Measurements from ENCODE around the gene LRBA.
"Not testable (repeated sequence)": the region's sequence is repeated elsewhere in the genome, so short reads cannot be mapped to it uniquely, and the experiment has no call there.

The LRBA gene

GRCh38 chr4:150581641-150582051 is 433.4 kb downstream of the LRBA start:
- no peak for DNase-seq

DNA sequence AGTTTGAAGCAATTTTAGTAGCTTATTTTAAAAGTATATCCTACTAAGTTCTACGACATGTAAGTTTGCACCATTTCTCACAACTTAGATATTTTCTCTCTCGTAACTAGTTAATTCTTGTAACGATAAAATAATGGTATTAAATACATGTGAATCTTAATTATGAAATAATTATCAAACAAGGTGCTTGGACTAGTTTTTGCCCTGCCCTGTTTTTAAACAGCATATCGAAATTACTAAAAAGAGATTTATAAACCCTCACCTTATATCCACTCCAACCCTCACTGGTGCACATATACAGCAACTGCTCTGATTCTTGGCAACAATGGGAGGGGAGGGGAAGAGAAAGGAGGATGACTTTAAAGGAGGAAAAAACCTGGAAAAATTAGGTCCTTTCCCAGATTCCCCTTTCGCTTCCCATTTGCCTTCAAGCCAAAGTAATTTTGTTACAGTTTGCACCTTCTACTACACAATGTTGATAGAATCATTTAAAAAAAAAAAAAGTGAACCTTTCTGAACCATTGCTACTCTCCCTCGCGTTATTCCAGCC is 434.0 kb downstream of the LRBA start:
- no peak for DNase-seq

DNA sequence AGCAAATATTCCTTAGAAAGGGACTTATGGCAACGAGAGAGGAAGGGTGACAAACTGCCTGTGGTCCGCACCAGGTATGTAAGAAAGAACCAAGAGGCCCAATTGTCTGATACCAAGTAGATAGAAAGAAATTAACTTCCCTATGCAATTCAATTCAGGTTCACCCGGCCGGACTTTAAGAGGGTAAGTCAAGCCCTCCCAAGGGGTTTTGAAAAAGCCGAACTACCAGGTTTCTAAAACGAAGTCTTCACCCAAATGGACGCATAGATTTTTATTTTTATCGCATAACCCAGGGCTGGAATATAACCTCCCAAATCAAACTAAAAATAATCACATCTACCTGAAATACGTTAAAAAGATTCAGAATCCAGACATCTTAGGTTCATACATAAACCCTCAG is 434.8 kb downstream of the LRBA start:
- DNase-seq, result no peak

DNA sequence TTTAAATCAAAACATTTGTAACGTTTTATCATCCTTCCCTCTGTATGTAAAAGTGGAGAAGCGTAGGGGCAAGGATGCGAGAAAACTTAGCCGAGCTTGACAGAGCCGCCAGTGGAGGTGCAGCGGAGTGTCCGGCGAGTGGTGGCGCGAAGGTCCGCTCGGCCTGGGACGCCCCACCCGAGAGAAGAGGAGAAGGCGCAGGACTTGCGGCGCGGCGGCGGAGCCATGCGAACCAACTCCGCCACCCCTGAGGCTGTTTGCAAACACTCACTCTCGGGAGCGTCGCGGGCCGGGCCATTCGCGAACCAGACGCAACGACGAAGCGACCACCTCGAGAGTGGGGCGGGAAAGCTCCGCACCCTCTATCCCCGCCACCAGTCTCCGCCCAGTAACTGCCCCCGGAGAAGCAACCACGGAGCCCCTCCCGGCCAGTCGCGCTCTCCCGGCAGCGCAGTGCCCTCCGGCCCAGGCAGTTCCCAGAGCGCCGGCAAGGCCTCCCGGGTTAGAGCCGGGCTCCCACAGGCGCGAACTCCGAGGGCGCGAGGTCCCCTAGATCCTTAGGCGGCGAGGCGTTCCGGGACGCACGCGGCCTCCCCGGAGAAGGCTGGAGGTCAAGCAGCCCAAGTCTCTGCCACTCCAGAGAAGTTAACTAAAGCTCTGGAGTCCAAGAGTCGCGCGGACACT is 435.4 kb downstream of the LRBA start:
- DNase-seq, result no peak

DNA sequence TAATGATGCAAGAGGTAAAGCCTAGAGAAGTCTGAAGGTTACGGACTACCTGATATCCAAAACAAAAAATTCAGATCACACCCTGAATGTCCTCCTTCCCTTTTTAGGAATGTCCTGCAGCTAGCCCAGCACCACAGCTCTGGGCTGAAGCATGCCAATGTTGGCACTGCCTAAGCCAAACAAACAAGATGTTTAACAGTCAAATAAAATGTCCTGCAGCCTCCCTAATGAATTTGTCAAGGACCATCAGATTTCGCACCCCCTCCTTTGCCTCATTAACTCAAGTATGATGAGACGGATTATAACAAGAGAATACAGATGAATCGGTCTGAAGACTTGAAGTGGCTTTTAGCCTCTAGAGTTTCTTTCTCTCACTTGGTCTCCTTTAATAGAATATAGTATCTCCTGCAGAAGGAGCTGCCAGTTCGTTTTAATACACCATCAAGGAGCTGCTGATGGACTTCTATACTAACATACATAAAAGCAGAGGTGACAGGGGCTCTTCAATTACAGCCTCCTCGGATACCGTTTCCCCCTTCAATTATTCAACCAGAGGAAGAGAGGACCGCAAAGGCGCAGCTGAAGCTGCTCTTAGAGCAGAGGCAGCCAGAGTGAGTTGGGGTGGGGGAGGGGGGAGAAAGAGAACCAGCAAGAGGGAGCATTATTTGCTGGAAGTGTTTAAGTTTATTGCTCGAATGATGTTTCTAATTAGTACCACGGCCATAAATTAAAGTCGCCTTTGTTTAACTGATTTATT is 436.2 kb downstream of the LRBA start:
- no peak for DNase-seq

DNA sequence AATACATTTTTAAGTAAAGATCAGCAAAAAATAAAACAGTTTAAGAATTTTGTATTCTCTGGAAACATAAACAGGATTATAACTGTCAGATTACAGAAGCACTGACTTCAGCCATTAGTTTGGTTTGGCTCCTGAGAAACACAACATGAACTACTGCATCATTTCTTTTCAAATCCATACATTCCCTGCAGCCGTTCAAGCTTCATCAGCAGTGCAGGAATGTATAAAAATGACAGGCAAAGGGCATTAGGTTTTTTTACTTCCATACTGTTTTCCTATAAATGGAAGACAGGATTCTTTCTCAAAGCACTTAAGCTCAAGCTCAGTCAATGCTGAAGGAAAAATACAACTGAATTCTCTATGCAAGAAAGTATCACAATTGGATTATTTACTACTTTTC is 437.3 kb downstream of the LRBA start:
- no peak for DNase-seq

DNA sequence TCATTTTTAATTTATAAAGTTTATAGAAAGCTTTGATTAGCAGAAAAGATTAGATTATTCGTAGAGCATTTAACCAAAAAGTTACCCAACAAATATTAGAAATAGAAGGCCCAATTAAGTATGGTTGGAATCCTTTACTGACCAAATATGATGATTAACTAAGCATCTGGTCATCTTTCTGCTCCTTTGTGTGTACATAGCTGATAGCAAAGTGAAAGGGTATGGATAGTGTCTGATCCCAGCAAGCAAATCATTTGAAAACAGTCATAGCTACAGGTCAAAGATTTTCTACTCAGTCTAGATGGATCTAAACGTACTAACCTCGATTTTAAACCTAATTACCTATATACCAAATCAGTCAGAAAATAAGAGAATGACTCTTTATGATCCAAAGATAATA is 440.4 kb downstream of the LRBA start:
- no peak for DNase-seq

GRCh38 chr4:150573534-150573933 is 441.6 kb downstream of the LRBA start:
- DNase-seq, result no peak

GRCh38 chr4:150572704-150573504 is 442.2 kb downstream of the LRBA start:
- DNase-seq, result no peak

- no peak for DNase-seq
These were observed 444.2 kb downstream of the LRBA start for GRCh38 chr4:150570862-150571261.

GRCh38 chr4:150569998-150570535 is 445.0 kb downstream of the LRBA start:
- no peak for DNase-seq

GRCh38 chr4:150569384-150569987 is 445.6 kb downstream of the LRBA start:
- DNase-seq, result no peak

DNA sequence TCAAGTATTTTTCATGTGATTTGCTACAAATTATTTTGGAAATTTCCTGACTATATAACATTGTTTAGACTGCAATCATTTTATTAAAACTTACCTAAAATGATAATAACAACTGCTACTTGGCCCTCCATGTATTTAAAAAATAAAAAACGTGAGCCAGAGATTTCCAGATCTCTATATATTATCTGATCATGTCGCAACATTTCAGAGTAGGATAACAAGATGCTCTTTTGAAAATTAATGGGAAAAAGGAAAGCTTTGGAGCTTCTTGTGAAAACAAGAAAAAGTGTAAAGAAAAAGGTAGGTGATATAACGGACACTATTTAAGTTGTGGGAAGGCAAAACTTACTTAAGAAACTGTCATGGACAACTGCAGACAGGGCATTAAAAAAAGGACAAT is 448.0 kb downstream of the LRBA start:
- DNase-seq, result no peak

GRCh38 chr4:150564967-150565366 is 450.1 kb downstream of the LRBA start:
- not testable (repeated sequence) for DNase-seq

DNA sequence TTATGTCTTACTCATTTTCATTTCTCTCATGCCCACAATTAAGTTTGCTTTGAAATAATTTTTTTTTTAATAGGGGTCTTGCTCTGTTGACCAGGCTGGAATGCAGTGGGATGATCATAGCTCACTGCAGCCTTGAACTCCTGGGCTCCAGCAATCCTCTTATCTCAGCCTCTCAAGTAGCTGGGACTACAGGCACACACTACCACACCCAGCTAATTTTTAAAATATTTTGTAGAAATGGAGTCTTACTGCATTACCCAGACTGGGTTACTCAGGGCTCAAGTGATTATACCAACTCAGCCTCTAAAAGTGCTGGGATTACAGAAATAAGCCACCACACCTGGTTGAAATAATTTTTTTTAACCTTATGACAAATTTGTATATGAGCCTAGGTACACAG is 452.3 kb downstream of the LRBA start:
- no peak for DNase-seq

DNA sequence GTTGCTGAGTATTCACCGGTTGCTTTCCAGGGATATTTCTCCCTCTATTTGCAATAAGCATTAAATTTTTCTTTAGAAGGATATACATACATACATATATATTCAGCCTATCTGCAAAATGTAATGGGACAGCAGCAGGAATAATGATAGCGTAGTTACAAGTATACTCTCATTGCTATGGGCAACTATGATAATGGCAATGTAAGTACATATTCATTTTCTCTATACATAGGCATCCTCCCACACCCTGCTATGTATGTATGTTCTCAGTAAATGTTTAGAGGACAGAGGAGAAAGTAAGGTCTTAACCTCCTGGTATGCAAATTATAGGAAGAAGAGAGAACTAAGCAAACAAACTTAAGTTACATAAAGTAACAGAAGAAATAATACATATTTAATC is 452.8 kb downstream of the LRBA start:
- no peak for DNase-seq

DNA sequence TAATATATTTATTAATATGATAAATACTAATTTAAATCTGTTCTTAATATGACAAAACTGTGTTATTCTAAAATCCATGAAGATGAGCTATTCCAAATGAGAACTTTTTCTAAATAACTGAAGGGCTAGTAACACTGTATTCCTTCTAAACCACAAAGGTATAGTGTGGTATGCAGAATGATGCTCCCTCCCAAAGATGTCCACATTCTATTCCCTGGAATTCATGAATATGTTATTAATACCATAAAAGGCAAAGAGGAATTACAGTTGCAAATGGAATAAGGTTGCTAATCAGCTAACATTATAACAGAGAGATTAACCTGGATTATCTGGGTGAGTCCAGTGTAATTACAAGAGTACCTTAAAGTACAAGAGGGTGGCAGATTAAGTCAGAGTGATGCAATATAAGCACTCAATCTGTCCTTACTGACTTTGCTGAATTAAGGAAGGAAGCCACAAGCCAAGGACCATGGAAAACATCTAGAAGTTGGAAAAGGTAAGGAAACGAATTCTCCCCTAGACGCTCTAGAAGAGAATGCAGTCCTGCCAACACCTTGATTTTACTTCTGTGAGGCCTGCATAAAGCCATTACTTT is 453.8 kb downstream of the LRBA start:
- no peak for DNase-seq

DNA sequence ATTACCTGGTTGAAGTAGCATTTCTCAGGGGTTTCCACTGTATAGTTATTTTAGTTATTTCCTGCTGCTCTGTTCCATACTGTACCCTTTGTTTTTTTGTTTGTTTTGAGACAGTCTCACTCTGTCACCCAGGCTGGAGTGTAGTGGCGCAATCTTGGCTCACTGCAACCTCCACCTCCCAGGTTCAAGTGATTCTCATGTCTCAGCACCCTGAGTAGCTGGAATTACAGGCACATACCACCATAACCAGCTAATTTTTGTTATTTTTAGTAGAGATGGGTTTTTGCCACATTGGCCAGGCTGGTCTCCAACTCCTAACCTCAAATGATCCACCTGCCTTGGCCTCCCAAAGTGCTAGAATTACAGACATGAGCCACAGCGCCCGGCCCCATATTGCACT is 457.3 kb downstream of the LRBA start:
- not testable (repeated sequence) for DNase-seq

GRCh38 chr4:150547154-150547838 is 467.8 kb downstream of the LRBA start:
- DNase-seq, result no peak

DNA sequence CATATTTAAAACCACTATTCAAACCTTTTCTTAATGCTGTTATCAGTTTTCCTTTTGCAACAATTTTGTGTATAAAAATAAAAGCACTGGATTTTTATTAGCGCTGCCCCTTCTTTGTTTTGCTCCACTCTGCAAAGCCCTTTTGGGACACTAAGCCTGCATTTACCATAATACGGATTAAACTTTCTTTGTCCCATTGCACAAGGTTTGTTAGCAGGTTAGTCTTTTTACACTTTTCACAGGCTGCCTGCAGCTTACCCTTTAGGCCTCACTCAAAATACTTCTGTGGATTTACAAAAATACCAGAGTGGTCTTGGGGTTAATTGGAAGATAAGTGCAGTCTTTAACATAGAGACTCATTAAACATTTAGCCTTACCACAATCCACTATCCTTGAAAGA is 468.8 kb downstream of the LRBA start:
- DNase-seq, result no peak

- DNase-seq, result no peak
These were observed 472.0 kb downstream of the LRBA start for GRCh38 chr4:150543042-150543441.

GRCh38 chr4:150541681-150542080 is 473.4 kb downstream of the LRBA start:
- no peak for DNase-seq

Data from stimulated activated CD8-positive, alpha-beta memory T cell treated with anti-CD3 and anti-CD28 coated beads, Interleukin-4, amount 100 ng/mL, for 48 hours (primary cell).